Ovary (tissue), 3 donors: ENCODE results near the gene JAGN1.

Experiments used
- POLR2A ChIP-seq: fragments of 450-650 bp; IDR thresholded peaks from one replicate; pipeline ENCODE4 v1.6.1; 2017; ENCODE audit warnings: antibody characterized with exemption, mild to moderate bottlenecking, moderate library complexity
- TF ChIP-seq, protein P1 (sequence below), 3 donors: fragments of 450-650 bp in 2 of 3; fragments of 200-600 bp in 1 of 3; IDR thresholded peaks; one replicate each; pipeline versions ENCODE4 v1.5.1 to v1.8.0; 2016 to 2022; ENCODE audit warnings: antibody characterized with exemption in 3 of 3, mild to moderate bottlenecking in 1 of 3
- donor health status: DM: no; HTN: no; CAD: no.

DNA sequence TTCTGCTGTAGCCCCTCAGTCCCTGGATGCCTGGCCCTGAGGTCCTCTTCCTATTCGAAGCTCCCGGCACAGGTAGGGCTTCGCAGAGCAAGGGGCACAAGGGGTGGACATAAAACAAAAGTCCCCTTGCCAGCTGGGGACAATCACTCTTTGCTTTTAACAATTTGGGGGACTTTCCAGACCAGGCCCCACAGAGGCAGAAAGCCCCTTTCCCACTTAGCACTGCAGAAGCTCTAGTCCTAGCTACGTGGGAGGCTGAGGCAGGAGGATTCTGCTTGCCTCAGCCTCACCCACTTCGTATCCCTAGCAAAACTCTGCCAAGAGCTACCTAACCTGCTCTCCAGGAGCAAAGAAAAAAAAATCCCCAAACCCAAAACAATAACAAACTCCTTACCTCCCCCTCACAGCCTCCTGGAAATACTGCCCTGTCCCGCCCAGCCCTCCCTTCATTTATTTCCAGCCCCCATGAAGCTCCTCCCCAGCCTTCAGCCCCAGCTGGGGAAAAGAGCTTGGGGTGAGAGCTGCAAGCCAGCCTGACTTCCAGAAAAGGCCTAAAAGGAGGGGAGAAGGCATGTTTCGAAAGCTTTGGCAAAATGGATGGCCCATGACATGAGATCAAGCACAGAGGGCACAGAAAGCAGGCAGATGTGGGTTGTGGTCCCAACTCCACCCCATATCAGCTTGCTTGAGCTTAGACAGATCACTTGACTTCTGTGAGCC, 10.4 kb upstream of the JAGN1 start, which contains the start of gene CIDEC:
- TF ChIP-seq, protein P1, sequence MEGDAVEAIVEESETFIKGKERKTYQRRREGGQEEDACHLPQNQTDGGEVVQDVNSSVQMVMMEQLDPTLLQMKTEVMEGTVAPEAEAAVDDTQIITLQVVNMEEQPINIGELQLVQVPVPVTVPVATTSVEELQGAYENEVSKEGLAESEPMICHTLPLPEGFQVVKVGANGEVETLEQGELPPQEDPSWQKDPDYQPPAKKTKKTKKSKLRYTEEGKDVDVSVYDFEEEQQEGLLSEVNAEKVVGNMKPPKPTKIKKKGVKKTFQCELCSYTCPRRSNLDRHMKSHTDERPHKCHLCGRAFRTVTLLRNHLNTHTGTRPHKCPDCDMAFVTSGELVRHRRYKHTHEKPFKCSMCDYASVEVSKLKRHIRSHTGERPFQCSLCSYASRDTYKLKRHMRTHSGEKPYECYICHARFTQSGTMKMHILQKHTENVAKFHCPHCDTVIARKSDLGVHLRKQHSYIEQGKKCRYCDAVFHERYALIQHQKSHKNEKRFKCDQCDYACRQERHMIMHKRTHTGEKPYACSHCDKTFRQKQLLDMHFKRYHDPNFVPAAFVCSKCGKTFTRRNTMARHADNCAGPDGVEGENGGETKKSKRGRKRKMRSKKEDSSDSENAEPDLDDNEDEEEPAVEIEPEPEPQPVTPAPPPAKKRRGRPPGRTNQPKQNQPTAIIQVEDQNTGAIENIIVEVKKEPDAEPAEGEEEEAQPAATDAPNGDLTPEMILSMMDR (IDR thresholded peaks at IDR 0.05) = no peak
- TF ChIP-seq POLR2A = no peak
